PC-3 (cell line): Measurements from ENCODE around the gene MYH9.

Source experiments
- CTCF ChIP-seq: fragments of 300-600 bp; sonication (generic); conservative IDR thresholded peaks from 2 replicates; pipeline ENCODE4 v1.5.1; 2017; ENCODE audit warnings: antibody characterized with exemption, low read depth, mild to moderate bottlenecking, low read length
- EZH2 ChIP-seq: fragments of 300-600 bp; sonication (generic); IDR thresholded peaks from one replicate; pipeline ENCODE4 v1.6.1; 2017; ENCODE audit warnings: antibody characterized with exemption, mild to moderate bottlenecking, low read length; ENCODE audit not compliant: unreplicated experiment
- EZH2phosphoT487 ChIP-seq: fragments of 300-600 bp; sonication (generic); IDR thresholded peaks from 2 replicates; pipeline ENCODE4 v1.6.1; 2018; ENCODE audit warnings: mild to moderate bottlenecking, antibody characterized with exemption, low read length, borderline replicate concordance

GRCh38 chr22:36329254-36330078 is 58.3 kb downstream of the MYH9 start:
- TF ChIP-seq CTCF = no peak
- TF ChIP-seq EZH2 = no peak
- no peak for TF ChIP-seq EZH2phosphoT487
